ENCODE results near the gene TLR1. TPM values are rescaled to one million over a fixed set of nuclear protein-coding genes. Genes with fewer than 3 reads are reported as not detected.

The TLR1 gene
- total RNA-seq, 1 experiment from 2014 or later = not detected

DNA sequence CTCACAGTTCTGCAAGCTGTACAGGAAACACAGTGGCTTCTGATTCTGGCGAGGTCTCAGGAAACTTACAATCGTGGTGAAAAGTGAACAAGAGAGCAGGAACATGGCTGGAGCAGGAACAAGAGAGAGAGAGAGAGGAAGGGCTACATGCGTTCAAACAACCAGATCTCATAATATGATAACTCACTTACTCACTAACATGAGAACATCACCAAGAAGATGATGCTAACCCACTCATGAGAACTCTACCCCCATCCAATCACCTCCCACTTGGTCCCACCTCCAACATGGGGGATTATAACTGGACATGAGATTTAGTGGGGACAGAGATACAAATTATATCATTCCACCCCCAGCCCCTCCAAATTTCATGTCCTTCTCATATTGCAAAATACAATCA, 9.8 kb upstream of the TLR1 start:
- whole genome bisulfite sequencing (ENCODE audit: extremely low coverage, insufficient read length, low lambda C conversion rate) = no CpG with 5 or more reads among the region's 3 CpGs
- no peak overlapping the region for H3K4ac ChIP-seq (ENCODE audit: low read depth, low read length)
- no peak overlapping the region for H2BK15ac ChIP-seq (ENCODE audit: low read depth, low read length)
- no peak overlapping the region for H3K14ac ChIP-seq (ENCODE audit: insufficient read depth, low read length)
- H3K27me3 ChIP-seq (ENCODE audit: insufficient read depth, low read length) = no peaks in the 10 kb centered on the region
- no peak overlapping the region for H3K27ac Mint-ChIP-seq
- TF ChIP-seq, protein P1, sequence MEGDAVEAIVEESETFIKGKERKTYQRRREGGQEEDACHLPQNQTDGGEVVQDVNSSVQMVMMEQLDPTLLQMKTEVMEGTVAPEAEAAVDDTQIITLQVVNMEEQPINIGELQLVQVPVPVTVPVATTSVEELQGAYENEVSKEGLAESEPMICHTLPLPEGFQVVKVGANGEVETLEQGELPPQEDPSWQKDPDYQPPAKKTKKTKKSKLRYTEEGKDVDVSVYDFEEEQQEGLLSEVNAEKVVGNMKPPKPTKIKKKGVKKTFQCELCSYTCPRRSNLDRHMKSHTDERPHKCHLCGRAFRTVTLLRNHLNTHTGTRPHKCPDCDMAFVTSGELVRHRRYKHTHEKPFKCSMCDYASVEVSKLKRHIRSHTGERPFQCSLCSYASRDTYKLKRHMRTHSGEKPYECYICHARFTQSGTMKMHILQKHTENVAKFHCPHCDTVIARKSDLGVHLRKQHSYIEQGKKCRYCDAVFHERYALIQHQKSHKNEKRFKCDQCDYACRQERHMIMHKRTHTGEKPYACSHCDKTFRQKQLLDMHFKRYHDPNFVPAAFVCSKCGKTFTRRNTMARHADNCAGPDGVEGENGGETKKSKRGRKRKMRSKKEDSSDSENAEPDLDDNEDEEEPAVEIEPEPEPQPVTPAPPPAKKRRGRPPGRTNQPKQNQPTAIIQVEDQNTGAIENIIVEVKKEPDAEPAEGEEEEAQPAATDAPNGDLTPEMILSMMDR (conservative IDR thresholded peaks at IDR 0.05) = no peak
- no peak overlapping the region for H3K4me2 ChIP-seq (ENCODE audit: insufficient read depth, insufficient read length, low read length)
- no peak overlapping the region for H2BK120ac ChIP-seq (ENCODE audit: low read depth, low read length, poor library complexity, severe bottlenecking)
- H2BK5ac ChIP-seq (ENCODE audit: insufficient read length, low read length) = no peak overlapping the region
- H3K9ac ChIP-seq (ENCODE audit: extremely low read depth, insufficient read length, low read length) = no peak overlapping the region
- H3K27me3 Mint-ChIP-seq (ENCODE audit: low read depth) = peaks cover 4% of the 10 kb centered on the region; the same call in 1 of the 2 replicates
- no peaks in the 10 kb centered on the region for H3K79me1 ChIP-seq (ENCODE audit: insufficient read depth, low read depth, low read length, poor library complexity, severe bottlenecking)
- no peak overlapping the region for H2AFZ ChIP-seq (ENCODE audit: low read length)
- H4K5ac ChIP-seq (ENCODE audit: insufficient read length, low read depth, low read length) = no peak overlapping the region
- no peak overlapping the region for H2BK20ac ChIP-seq (ENCODE audit: low read depth, low read length, poor library complexity, severe bottlenecking)
- H3K56ac ChIP-seq (ENCODE audit: insufficient read length, low read depth, low read length) = no peak overlapping the region
- no peak overlapping the region for H4K8ac ChIP-seq (replicated peaks; ENCODE audit: insufficient read length, low read depth, low read length)
- no peaks in the 10 kb centered on the region for H3K9me3 ChIP-seq (ENCODE audit: control insufficient read depth, low read depth, low read length)
- peaks cover 7 to 10% of the 10 kb centered on the region in 2 experiments; a peak in 3 of 5 replicates for H3K9me3 Mint-ChIP-seq
- H3K79me2 ChIP-seq (ENCODE audit: insufficient read depth, low read length) = no peaks in the 10 kb centered on the region
- H3K23ac ChIP-seq (ENCODE audit: insufficient read length, low read depth, low read length) = no peak overlapping the region
- no peaks in the 10 kb centered on the region for H3K4me1 ChIP-seq (ENCODE audit: insufficient read depth, low read length)
- no peaks in the 10 kb centered on the region for H4K20me1 ChIP-seq (ENCODE audit: control insufficient read depth, insufficient read depth, insufficient read length)
- H2AK5ac ChIP-seq (ENCODE audit: insufficient read length, low read length) = no peak overlapping the region
- H3K4me1 Mint-ChIP-seq = no peaks in the 10 kb centered on the region
- H3K23me2 ChIP-seq (ENCODE audit: insufficient read length, low read depth, low read length, poor library complexity, severe bottlenecking) = no peaks in the 10 kb centered on the region
- H3K27ac ChIP-seq (ENCODE audit: insufficient read length, low read depth, low read length) = no peak overlapping the region
- H3K4me3 Mint-ChIP-seq = no peak overlapping the region
- H4K91ac ChIP-seq (ENCODE audit: insufficient read length, low read depth, low read length) = no peak overlapping the region
- H3K18ac ChIP-seq (ENCODE audit: insufficient read length, low read depth, low read length) = no peak overlapping the region
- H2BK12ac ChIP-seq (ENCODE audit: insufficient read length, low read depth, low read length) = no peak overlapping the region
- no peak overlapping the region for H3T11ph ChIP-seq (ENCODE audit: low read length)
- no peak for DNase-seq
- no peaks in the 10 kb centered on the region for H3K36me3 Mint-ChIP-seq (ENCODE audit: insufficient read depth in 1 of 3, low read depth in 3 of 3)
